K562 (cell line): ENCODE data around the gene BLTP3B. TPM values are rescaled to one million over a fixed set of nuclear protein-coding genes. Genes with fewer than 3 reads are reported as not detected.
A peak's percentile ranks its signal among the peaks of the same experiment; 100 is the strongest.

Source experiments
- CBX2 ChIP-seq: fragments of 200-600 bp; sonication (generic); IDR thresholded peaks from one replicate; pipeline ENCODE4 v1.6.1; 2012; ENCODE audit warnings: mild to moderate bottlenecking, low read length, inconsistent platforms; ENCODE audit not compliant: insufficient read depth, poor library complexity, severe bottlenecking
- CEBPG ChIP-seq, 3 experiments: fragments of 200-800 bp in 1 of 3; sonication (Bioruptor generic) in 1 of 3; sonication (generic) in 1 of 3; formaldehyde crosslinking in 1 of 3; IDR thresholded peaks in 2 of 3; conservative IDR thresholded peaks in 1 of 3; 2 replicates each; pipeline versions ENCODE4 v1.6.1 to v1.8.0; 2016 to 2022; ENCODE audit warnings: missing compliant biosample characterization in 2 of 3, missing genetic modification characterization in 2 of 3, mild to moderate bottlenecking in 1 of 3, missing genetic modification reagents in 1 of 3
- ELF4 ChIP-seq: fragments of 450-650 bp; formaldehyde crosslinking; IDR thresholded peaks from 2 replicates; pipeline ENCODE4 v1.4.0; 2022; ENCODE audit warnings: missing genetic modification characterization
- FOSL1 ChIP-seq: fragments of 200-800 bp; sonication (Bioruptor generic); conservative IDR thresholded peaks from 2 replicates; pipeline ENCODE4 v1.6.1; 2016; ENCODE audit warnings: missing genetic modification characterization, missing compliant biosample characterization
- HCFC1 ChIP-seq: IDR thresholded peaks from 2 replicates; pipeline ENCODE4 v1.6.1; 2012; ENCODE audit warnings: low read depth, low read length, improper control_type of control experiment
- HMG20B ChIP-seq: fragments of 250-450 bp; sonication (Bioruptor Pico); IDR thresholded peaks from 2 replicates; pipeline ENCODE4 v1.5.0; 2021; ENCODE audit warnings: mild to moderate bottlenecking
- KDM4B ChIP-seq, 2 experiments: fragments of 450-650 bp in 1 of 2; sonication (generic) in 1 of 2; IDR thresholded peaks; 2 replicates each; pipeline ENCODE4 v1.6.1; 2016 to 2017; ENCODE audit warnings: borderline replicate concordance in 2 of 2, antibody characterized with exemption in 1 of 2, low read depth in 1 of 2, mild to moderate bottlenecking in 1 of 2
- MBD2 ChIP-seq: sonication (generic); IDR thresholded peaks from 2 replicates; pipeline ENCODE4 v1.6.1; 2016; ENCODE audit warnings: low read depth, borderline replicate concordance
- MCM5 ChIP-seq: fragments of 450-650 bp; IDR thresholded peaks from 2 replicates; pipeline ENCODE4 v1.6.1; 2016; ENCODE audit warnings: low read depth
- MEF2A ChIP-seq: IDR thresholded peaks from 2 replicates; pipeline ENCODE4 v1.6.1; 2011; ENCODE audit warnings: low read depth, mild to moderate bottlenecking, low read length, moderate library complexity; ENCODE audit not compliant: control insufficient read depth
- MEIS2 ChIP-seq: fragments of 450-650 bp; IDR thresholded peaks from 2 replicates; pipeline ENCODE4 v1.6.1; 2014; ENCODE audit warnings: mild to moderate bottlenecking; ENCODE audit not compliant: partially characterized antibody
- PYGO2 ChIP-seq: fragments of 450-650 bp; IDR thresholded peaks from 2 replicates; pipeline ENCODE4 v1.6.1; 2016; ENCODE audit warnings: mild to moderate bottlenecking, missing genetic modification characterization, moderate library complexity, missing compliant biosample characterization
- SIRT6 ChIP-seq: IDR thresholded peaks from one replicate; pipeline ENCODE4 v1.6.1; 2012; ENCODE audit warnings: low read depth, mild to moderate bottlenecking, control low read depth, inconsistent platforms, low read length, moderate library complexity
- TARDBP ChIP-seq: fragments of 450-650 bp; IDR thresholded peaks from 2 replicates; pipeline ENCODE4 v1.6.1; 2016
- TCF7L2 ChIP-seq: fragments of 150-350 bp; IDR thresholded peaks from 2 replicates; pipeline ENCODE4 v1.6.1; 2016; ENCODE audit warnings: low read depth, mild to moderate bottlenecking, low read length, moderate library complexity
- TRIM25 ChIP-seq: fragments of 450-650 bp; IDR thresholded peaks from 2 replicates; pipeline ENCODE4 v1.7.0; 2016; ENCODE audit warnings: borderline replicate concordance
- ZEB2 ChIP-seq: fragments of 450-650 bp; IDR thresholded peaks from 2 replicates; pipeline ENCODE4 v1.6.1; 2016
- ZNF561 ChIP-seq: fragments of 450-650 bp; formaldehyde crosslinking; conservative IDR thresholded peaks from 2 replicates; pipeline ENCODE4 v1.4.0; 2020; ENCODE audit warnings: mild to moderate bottlenecking, moderate library complexity
- ZNF639 ChIP-seq, 2 experiments: fragments of 200-800 bp in 1 of 2; sonication (Bioruptor generic) in 1 of 2; sonication (generic) in 1 of 2; formaldehyde crosslinking in 1 of 2; IDR thresholded peaks in 1 of 2; conservative IDR thresholded peaks in 1 of 2; 2 replicates each; pipeline versions ENCODE4 v1.5.0 to v1.6.1; 2016 to 2020; ENCODE audit warnings: missing compliant biosample characterization in 1 of 2, missing genetic modification characterization in 1 of 2, missing genetic modification reagents in 1 of 2
- ZNF699 ChIP-seq: fragments of 250-450 bp; sonication (Bioruptor Pico); IDR thresholded peaks from 2 replicates; pipeline ENCODE4 v1.8.0; 2021; ENCODE audit warnings: mild to moderate bottlenecking, moderate library complexity; ENCODE audit not compliant: insufficient replicate concordance
- polyA plus RNA-seq, 8 experiments: library from polyadenylated mRNA; depleted of rRNA in 4 of 8; stranded (reverse) in 5 of 8; unstranded in 3 of 8; fragments of >200 nt; fragmentation: Nextera tagmentation in 2 of 8; fragmentation: Illumina TruSeq in 1 of 8; extraction: Ambion mirVana in 2 of 8; extraction: Trizol in 1 of 8; gene quantifications; 2 replicates each; pipeline versions ENCODE4 v1.2.1 to v1.2.3, GENCODE V29; 2011 to 2014; ENCODE audit warnings: inconsistent platforms in 1 of 8, missing spikeins in 1 of 8
- total RNA-seq, 7 experiments: library from RNA; depleted of rRNA in 6 of 7; stranded (reverse); fragments of >200 nt in 6 of 7; fragmentation: Illumina TruSeq in 2 of 7; extraction: Trizol in 2 of 7; gene quantifications; 2 replicates each; pipeline versions ENCODE4 v1.2.1 to v1.2.3, GENCODE V29; 2011 to 2021; ENCODE audit warnings: low replicate concordance in 1 of 7
- TF ChIP-seq, protein P1 (sequence below): fragments of 450-650 bp; formaldehyde crosslinking; IDR thresholded peaks from 2 replicates; pipeline ENCODE4 v1.4.0; 2020; ENCODE audit warnings: mild to moderate bottlenecking, moderate library complexity
- TF ChIP-seq, protein P2 (sequence below): fragments of 450-650 bp; IDR thresholded peaks from 2 replicates; pipeline ENCODE4 v1.6.1; 2016; ENCODE audit warnings: antibody characterized with exemption

Gene BLTP3B
- total and polyA plus RNA-seq, 9 of the 15 experiments (the other 6 are each of a cell fraction or from before 2014, with no cell fraction given): 3.9 to 27.4 (median 19.7) TPM

- TF ChIP-seq MEIS2 (no peak), HCFC1 (no peak), ZNF639 (CRISPR knock-in tag; conservative IDR thresholded peaks at IDR 0.05 in 1 of 2, IDR thresholded peaks at IDR 0.05 in 1 of 2) (no peak), MCM5 (no peak), ELF4 (no peak; the same call in 1 of the 2 replicates), MBD2 (peak; percentile 12; the same call in 1 of the 2 replicates), HMG20B (no peak), TARDBP (no peak), MEF2A (no peak), TCF7L2 (no peak), PYGO2 (tag) (no peak), ZEB2 (no peak), TRIM25 (0 out of 2 replicates have a peak, but pooled peaks have one; percentile 20), ZNF561 (CRISPR knock-in tag) (no peak), SIRT6 (no peak), ZNF699 (no peak), KDM4B (IDR thresholded peaks at IDR 0.05; ENCODE audit: borderline replicate concordance in 2 of 2, low read depth in 1 of 2) (no peak), CEBPG (CRISPR knock-in tag; IDR thresholded peaks at IDR 0.05) (no peak), CEBPG (tag; conservative IDR thresholded peaks at IDR 0.05 in 1 of 2, IDR thresholded peaks at IDR 0.05 in 1 of 2) (no peak), CBX2 (no peak), FOSL1 (tag) (no peak)
- TF ChIP-seq, protein P1, sequence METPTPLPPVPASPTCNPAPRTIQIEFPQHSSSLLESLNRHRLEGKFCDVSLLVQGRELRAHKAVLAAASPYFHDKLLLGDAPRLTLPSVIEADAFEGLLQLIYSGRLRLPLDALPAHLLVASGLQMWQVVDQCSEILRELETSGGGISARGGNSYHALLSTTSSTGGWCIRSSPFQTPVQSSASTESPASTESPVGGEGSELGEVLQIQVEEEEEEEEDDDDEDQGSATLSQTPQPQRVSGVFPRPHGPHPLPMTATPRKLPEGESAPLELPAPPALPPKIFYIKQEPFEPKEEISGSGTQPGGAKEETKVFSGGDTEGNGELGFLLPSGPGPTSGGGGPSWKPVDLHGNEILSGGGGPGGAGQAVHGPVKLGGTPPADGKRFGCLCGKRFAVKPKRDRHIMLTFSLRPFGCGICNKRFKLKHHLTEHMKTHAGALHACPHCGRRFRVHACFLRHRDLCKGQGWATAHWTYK (CRISPR knock-in tag): no peak
- TF ChIP-seq, protein P2, sequence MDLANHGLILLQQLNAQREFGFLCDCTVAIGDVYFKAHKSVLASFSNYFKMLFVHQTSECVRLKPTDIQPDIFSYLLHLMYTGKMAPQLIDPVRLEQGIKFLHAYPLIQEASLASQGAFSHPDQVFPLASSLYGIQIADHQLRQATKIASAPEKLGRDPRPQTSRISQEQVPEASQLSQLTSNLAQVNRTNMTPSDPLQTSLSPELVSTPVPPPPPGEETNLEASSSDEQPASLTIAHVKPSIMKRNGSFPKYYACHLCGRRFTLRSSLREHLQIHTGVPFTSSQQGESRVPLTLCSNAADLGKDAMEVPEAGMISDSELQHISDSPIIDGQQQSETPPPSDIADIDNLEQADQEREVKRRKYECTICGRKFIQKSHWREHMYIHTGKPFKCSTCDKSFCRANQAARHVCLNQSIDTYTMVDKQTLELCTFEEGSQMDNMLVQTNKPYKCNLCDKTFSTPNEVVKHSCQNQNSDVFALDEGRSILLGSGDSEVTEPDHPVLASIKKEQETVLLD: peak; percentile 67; the same call in 1 of the 2 replicates
These were observed at the start of gene BLTP3B (continued) for GRCh38 chr12:100142851-100143559.
